ENCODE data around the gene SPP2.

The SPP2 gene, protein sequence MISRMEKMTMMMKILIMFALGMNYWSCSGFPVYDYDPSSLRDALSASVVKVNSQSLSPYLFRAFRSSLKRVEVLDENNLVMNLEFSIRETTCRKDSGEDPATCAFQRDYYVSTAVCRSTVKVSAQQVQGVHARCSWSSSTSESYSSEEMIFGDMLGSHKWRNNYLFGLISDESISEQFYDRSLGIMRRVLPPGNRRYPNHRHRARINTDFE

GRCh38 chr2:234050455-234051135 is at the start of gene SPP2:
SPP2 (plus strand) TSS chr2:234050702; CDS start chr2:234050787, 85 bp downstream.
- DNase-seq (ENCODE audit: low read depth) = no peak

- no peak for DNase-seq (ENCODE audit: low read depth)
These were observed 48.9 kb upstream of the SPP2 start for GRCh38 chr2:234001380-234002160.

GRCh38 chr2:234002281-234002680 is 48.2 kb upstream of the SPP2 start:
- DNase-seq (ENCODE audit: low read depth) = no peak

GRCh38 chr2:234003972-234004617 is 46.4 kb upstream of the SPP2 start:
- no peak for DNase-seq (ENCODE audit: low read depth)

GRCh38 chr2:234005126-234005525 is 45.4 kb upstream of the SPP2 start:
- no peak for DNase-seq (ENCODE audit: low read depth)

- no peak for DNase-seq (ENCODE audit: low read depth)
These were observed 44.0 kb upstream of the SPP2 start for GRCh38 chr2:234006501-234006900.

GRCh38 chr2:234014427-234014826 is 36.1 kb upstream of the SPP2 start:
- no peak for DNase-seq (ENCODE audit: low read depth)

- no peak for DNase-seq (ENCODE audit: low read depth)
These were observed 34.6 kb upstream of the SPP2 start for GRCh38 chr2:234015861-234016260.

DNA sequence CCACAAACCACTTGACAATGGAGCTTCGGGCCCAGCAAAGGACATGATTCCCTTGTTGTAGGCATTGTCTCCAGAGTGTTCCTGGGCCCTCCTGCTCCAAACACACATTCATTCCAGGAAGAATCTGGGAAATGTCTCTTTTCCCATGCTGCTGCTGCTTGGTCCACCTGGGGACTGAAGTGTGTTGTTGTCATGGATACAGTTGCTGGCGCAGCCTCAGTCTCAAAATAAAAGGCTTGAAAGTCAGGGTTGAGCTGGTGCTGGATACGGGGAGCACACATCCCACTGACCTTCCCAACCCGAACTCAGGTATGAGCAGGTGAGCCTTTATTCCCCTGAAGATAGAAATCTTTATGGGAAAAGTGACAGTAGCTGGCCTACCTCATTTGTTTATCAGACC is 30.6 kb upstream of the SPP2 start:
- no peak for DNase-seq (ENCODE audit: low read depth)

DNA sequence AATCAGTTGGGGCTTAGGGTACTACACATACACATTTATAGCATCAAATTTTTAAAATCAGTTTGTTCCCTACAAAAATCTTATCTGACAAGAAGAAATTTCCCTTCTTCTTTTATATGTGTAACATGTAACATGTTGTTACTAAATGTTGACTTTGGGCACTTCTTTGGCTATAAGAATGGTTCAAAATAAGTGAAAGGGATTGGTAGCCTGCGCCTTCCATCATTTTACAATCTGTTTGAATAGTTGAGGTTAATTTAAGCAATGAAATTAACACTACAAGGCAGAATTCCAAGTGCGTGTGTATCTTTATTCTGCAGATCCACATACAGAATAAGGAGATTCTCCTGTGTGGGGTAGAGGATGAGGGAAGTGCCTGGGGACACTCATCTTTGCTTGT is 30.2 kb upstream of the SPP2 start:
- DNase-seq (ENCODE audit: low read depth) = no peak

- DNase-seq (ENCODE audit: low read depth) = no peak
These were observed 28.1 kb upstream of the SPP2 start for GRCh38 chr2:234022424-234022823.

- DNase-seq (ENCODE audit: low read depth) = no peak
These were observed 26.2 kb upstream of the SPP2 start for GRCh38 chr2:234024304-234024703.

GRCh38 chr2:234025466-234025865 is 25.0 kb upstream of the SPP2 start:
- no peak for DNase-seq (ENCODE audit: low read depth)

- no peak for DNase-seq (ENCODE audit: low read depth)
These were observed 24.6 kb upstream of the SPP2 start for GRCh38 chr2:234025891-234026401.

GRCh38 chr2:234026693-234027254 is 23.7 kb upstream of the SPP2 start:
- DNase-seq (ENCODE audit: low read depth) = no peak

- no peak for DNase-seq (ENCODE audit: low read depth)
These were observed 22.9 kb upstream of the SPP2 start for GRCh38 chr2:234027641-234028040.

- DNase-seq (ENCODE audit: low read depth) = no peak
These were observed 21.3 kb upstream of the SPP2 start for GRCh38 chr2:234029150-234029733.

DNA sequence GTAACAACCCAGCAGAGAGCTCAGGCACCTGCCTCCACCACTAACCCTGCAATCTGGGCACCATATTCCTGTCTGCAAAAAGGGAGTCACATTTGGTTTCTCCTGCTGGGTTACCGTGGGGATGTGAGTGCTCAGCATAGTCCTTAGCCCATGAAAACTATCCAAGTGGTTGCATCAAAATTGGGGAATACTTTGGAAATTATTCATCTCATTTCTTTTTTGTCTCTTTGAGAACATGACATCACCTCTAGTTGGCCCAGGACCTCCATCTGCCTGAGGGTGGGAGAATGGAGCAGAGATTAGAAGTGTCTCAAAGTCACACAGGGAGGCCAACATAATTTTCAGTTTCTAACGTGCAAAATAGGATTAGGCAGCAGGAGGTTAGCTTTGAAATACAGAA is 19.3 kb upstream of the SPP2 start:
- no peak for DNase-seq (ENCODE audit: low read depth)

DNA sequence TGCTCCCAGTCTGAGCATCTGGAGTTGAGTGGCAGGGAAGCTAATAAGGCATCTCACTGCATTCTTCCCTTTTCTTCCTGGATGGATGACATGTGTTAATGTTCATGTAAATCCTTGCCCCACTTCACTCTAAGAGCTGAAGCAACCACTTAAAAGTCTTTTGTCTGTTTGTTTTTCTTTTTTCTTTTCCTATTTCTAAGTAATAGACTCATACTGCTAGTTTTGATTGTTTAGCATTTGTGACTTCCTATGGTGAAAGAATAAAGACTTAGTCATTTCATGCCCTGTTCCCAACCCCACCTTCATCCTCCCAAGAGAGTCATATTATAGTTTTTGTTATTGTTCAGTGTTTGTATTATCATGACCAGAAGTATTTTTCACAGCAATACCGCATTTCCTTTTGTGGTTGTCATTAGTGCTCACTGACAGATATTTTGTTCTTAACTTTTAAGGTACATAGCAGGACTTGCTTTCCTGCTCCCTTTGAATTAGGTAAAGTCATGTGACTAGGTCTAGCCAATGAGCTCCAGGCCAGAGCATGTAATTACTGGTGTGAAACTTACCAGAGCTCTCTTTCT is 18.1 kb upstream of the SPP2 start:
- DNase-seq (ENCODE audit: low read depth) = no peak

DNA sequence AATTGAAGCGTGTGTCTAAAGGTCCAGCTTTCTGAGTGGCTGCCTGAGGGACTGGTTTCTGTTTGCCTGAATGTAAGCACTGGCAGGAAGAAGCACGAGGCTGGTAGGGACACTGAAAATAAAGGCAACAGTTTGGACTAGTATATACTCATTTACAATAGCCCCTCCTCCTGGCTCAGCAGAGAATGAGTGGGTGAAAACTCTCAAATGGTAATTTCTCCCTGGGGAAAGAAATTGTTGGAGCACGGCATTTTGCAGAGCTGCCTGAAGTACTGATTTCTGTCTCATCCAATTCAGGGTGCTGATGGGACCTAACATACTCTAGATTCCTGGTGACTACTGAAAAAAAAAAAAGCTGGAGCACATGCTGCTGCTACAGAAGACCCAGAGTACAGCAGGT is 17.3 kb upstream of the SPP2 start:
- DNase-seq (ENCODE audit: low read depth) = no peak

DNA sequence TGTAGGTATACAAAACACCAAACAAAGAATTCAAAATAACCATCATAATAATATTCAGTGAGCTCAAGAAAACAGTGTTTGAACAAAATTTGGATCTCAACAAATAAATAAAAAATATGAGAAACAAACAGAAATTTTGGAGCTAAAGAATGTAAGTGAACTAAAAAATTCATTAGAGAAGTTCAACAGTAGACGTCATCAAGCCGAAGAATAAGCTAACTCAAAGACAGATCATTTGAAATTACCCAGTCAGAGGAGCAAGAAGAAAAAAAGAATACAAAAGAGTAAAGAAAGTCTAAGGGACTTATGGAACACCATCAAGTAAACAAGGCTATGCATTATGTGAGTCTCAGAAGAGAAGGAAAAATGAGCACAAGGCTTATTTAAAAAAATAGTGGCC is 16.6 kb upstream of the SPP2 start:
- DNase-seq (ENCODE audit: low read depth) = no peak
